ENCODE data around the gene PTH2R.

DNA sequence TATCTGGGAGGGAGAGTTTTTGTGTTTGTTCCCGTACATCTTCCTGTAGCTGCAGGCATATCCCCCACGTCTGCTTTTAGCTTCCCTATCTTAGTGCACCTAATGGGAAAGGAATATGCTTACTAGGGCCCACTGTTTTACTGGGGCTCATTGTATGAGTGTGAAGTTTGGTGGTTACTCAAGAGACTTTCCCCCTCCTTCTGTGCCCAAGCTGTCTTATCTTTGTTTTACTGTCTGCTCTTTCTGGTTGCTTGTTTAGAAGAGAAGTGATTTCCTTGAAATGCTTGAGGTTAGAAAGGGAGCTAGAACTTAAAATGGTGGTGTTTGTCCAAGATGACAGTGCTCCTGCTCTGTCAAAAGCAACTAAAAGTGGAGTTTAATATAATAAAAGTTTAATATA lies 7.3 kb downstream of the PTH2R start:
- TF ChIP-seq, protein P1, sequence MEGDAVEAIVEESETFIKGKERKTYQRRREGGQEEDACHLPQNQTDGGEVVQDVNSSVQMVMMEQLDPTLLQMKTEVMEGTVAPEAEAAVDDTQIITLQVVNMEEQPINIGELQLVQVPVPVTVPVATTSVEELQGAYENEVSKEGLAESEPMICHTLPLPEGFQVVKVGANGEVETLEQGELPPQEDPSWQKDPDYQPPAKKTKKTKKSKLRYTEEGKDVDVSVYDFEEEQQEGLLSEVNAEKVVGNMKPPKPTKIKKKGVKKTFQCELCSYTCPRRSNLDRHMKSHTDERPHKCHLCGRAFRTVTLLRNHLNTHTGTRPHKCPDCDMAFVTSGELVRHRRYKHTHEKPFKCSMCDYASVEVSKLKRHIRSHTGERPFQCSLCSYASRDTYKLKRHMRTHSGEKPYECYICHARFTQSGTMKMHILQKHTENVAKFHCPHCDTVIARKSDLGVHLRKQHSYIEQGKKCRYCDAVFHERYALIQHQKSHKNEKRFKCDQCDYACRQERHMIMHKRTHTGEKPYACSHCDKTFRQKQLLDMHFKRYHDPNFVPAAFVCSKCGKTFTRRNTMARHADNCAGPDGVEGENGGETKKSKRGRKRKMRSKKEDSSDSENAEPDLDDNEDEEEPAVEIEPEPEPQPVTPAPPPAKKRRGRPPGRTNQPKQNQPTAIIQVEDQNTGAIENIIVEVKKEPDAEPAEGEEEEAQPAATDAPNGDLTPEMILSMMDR (IDR thresholded peaks at IDR 0.05; ENCODE audit: insufficient read depth, low read length), result no peak
- no peak for TF ChIP-seq POLR2AphosphoS5 (IDR thresholded peaks at IDR 0.05; ENCODE audit: low read depth)
